Measurements from ENCODE around the gene SKIC2. TPM values are rescaled to one million over a fixed set of nuclear protein-coding genes. Genes with fewer than 3 reads are reported as not detected.

The SKIC2 gene
- total and polyA plus RNA-seq, 2 of the 4 experiments (the other 2 are of a cell fraction), result 30.6 to 46.0 TPM

DNA sequence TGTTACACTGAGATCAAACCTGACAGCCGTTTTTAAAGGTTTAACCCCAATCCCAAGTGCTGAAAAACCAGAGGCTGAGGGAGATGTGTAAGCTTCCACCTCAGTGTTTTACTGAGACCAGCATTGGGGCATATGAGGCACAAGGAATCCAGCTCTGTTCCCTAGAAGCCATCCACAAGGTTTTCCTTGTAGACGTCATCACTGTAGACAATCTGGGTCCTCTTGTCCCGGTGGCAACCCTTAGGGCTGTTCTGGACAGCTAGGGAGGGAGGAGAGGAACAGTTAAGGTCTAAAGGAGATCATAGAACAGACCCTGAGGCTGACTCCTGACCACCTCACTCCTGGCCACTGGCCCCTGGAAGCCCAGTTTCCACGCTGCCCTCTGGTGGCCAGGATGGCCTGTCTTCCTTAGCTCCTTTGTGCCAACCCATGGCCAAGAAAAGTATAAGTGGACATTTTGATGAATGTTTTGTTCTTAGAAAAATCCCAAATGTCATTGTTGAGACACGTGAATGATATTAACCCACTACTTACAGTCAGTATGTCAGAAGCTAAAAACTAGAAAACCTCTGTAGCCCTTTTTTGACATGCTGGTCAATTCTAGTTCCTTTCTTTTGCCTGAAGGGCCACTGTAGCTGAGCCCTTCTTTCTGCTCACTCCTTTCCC is 6.7 kb upstream of the SKIC2 start:
- Histone ChIP-seq H3K4me2 (ENCODE audit: low read depth, low read length) (no peak overlapping the region), H2BK5ac (ENCODE audit: low read depth, low read length, poor library complexity, severe bottlenecking) (no peak overlapping the region), H3K9me1 (ENCODE audit: insufficient read depth, low read length) (peaks cover 9% of the 10 kb centered on the region; the same call in 1 of the 2 replicates), H4K8ac (ENCODE audit: low read depth in 2 of 2, low read length in 2 of 2) (no peak overlapping the region; a peak in 1 of 4 replicates), H3K36me3 (ENCODE audit: control insufficient read depth, insufficient read depth, low read length) (peaks cover 44% of the 10 kb centered on the region), H4K5ac (ENCODE audit: low read depth, low read length) (no peak overlapping the region), H3K4me3 (ENCODE audit: insufficient read depth, low read depth, low read length) (no peak overlapping the region), H3K9me3 (ENCODE audit: control insufficient read depth, insufficient read depth, low read length) (no peaks in the 10 kb centered on the region), H2BK20ac (ENCODE audit: low read depth, low read length) (no peak overlapping the region), H4K20me1 (ENCODE audit: insufficient read depth, low read length) (0 out of 2 replicates have a peak, but pooled peaks cover 5% of the 10 kb centered on the region), H2AFZ (replicated peaks; ENCODE audit: low read length, poor library complexity) (peak overlapping the region; percentile 47), H3K23ac (ENCODE audit: low read depth, low read length) (no peak overlapping the region), H3K4ac (ENCODE audit: low read depth, low read length) (no peak overlapping the region; the same call in 1 of the 2 replicates), H3K79me1 (ENCODE audit: low read depth in 1 of 2, low read length in 2 of 2) (peaks cover 7 to 9% of the 10 kb centered on the region in 2 experiments), H2AK5ac (ENCODE audit: low read depth, low read length) (peak overlapping the region; percentile 72; the same call in 1 of the 2 replicates), H3K56ac (ENCODE audit: extremely low read depth, insufficient read depth, low read length) (no peak overlapping the region), H2AK9ac (replicated peaks; ENCODE audit: low read depth, low read length, poor library complexity) (peak overlapping the region; percentile 52), H3K14ac (replicated peaks; ENCODE audit: low read depth, low read length) (no peak overlapping the region), H2BK120ac (ENCODE audit: low read depth, low read length) (no peak overlapping the region), H2BK15ac (ENCODE audit: low read depth, low read length) (no peak overlapping the region), H3K18ac (ENCODE audit: low read depth, low read length) (no peak overlapping the region), H3K4me1 (ENCODE audit: control insufficient read depth, insufficient read depth, low read length) (peaks cover 6% of the 10 kb centered on the region), H3K27ac (ENCODE audit: insufficient read depth, low read length) (no peak overlapping the region), H3K27me3 (ENCODE audit: control insufficient read depth, insufficient read depth, low read length) (no peaks in the 10 kb centered on the region), H4K91ac (ENCODE audit: insufficient read depth, low read depth, low read length) (peak overlapping the region; percentile 42; the same call in 1 of the 2 replicates), H3K9ac (ENCODE audit: low read depth, low read length) (no peak overlapping the region)
- in situ Hi-C loops (cut with MboI; ENCODE audit: low sequenced_read_pairs), result no loop called here
- WGBS, 2 experiments (ENCODE audit: extremely low coverage in 2 of 2, insufficient read length in 1 of 2), result 33% methylated on average over 1 of the region's 5 CpGs; no CpG with 5 or more reads in 1 of the 2 experiments
- peak; percentile 63 for DNase-seq
- ChIA-PET POLR2A (ENCODE audit: unreplicated experiment) (interaction anchor here (0.6 to 1.3 kb wide), 3 partner anchors 20 to 125 kb away, joined by 3 to 4 read pairs (median 3); partner anchors contain the start of genes DXO and EHMT2), CTCF (interaction anchor here (0.7 to 2.4 kb wide), 7 partner anchors 12 to 271 kb away, joined by 3 to 10 read pairs (median 4); no protein-coding TSS in a partner anchor)
- TF ChIP-seq FOS (IDR thresholded peaks at IDR 0.05; ENCODE audit: low read depth, low read length), result no peak
- TF ChIP-seq, protein P1, sequence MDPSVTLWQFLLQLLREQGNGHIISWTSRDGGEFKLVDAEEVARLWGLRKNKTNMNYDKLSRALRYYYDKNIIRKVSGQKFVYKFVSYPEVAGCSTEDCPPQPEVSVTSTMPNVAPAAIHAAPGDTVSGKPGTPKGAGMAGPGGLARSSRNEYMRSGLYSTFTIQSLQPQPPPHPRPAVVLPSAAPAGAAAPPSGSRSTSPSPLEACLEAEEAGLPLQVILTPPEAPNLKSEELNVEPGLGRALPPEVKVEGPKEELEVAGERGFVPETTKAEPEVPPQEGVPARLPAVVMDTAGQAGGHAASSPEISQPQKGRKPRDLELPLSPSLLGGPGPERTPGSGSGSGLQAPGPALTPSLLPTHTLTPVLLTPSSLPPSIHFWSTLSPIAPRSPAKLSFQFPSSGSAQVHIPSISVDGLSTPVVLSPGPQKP (IDR thresholded peaks at IDR 0.05; ENCODE audit: borderline replicate concordance, low read depth, low read length), result no peak
- no peak for TF ChIP-seq RFX5 (IDR thresholded peaks at IDR 0.05; ENCODE audit: low read depth, low read length)
- peak; percentile 84 for TF ChIP-seq CTCF (conservative IDR thresholded peaks at IDR 0.05; ENCODE audit: low read depth, low read length)
- TF ChIP-seq MAZ (IDR thresholded peaks at IDR 0.05; ENCODE audit: borderline replicate concordance, low read depth, low read length), result peak; percentile 77; the same call in 1 of the 2 replicates
- TF ChIP-seq SMC3 (IDR thresholded peaks at IDR 0.05; ENCODE audit: low read depth, low read length), result peak; percentile 95
- TF ChIP-seq RAD21 (IDR thresholded peaks at IDR 0.05; ENCODE audit: low read length), result peak; percentile 83
- ATAC-seq (ENCODE audit: low read depth), result peak; percentile 96
- dilution Hi-C loops (cut with HindIII; ENCODE audit: low sequenced_read_pairs, unreplicated experiment), result no loop called here
- intact Hi-C loops (cut with micrococcal nuclease), result loop anchor here (1.0 to 5.0 kb wide), 5 partner anchors 50 to 405 kb away; partner anchors contain the start of genes ATP6V1G2, EHMT2, NFKBIL1 and ZBTB12
- BruUV-seq (replicated peaks), result no TSS peak
